Colonic mucosa (tissue), 4 donors: ENCODE results near the gene SH3PXD2A. TPM values are rescaled to one million over a fixed set of nuclear protein-coding genes. Genes with fewer than 3 reads are reported as not detected.

Experiments used
- DNase-seq: peaks from one replicate; pipeline ENCODE4 v3.0.0-alpha.2; 2020
- H3K27ac ChIP-seq: fragments of 200-600 bp; one replicate; pipeline ENCODE4 v1.8.0; 2021
- H3K27me3 ChIP-seq: fragments of 200-600 bp; one replicate; pipeline ENCODE4 v1.8.0; 2021
- H3K36me3 ChIP-seq: fragments of 200-600 bp; one replicate; pipeline ENCODE4 v1.8.0; 2021
- H3K4me1 ChIP-seq: fragments of 200-600 bp; one replicate; pipeline ENCODE4 v1.8.0; 2021; ENCODE audit warnings: mild to moderate bottlenecking
- H3K4me3 ChIP-seq: fragments of 200-600 bp; one replicate; pipeline ENCODE4 v1.8.0; 2021
- H3K9ac ChIP-seq, 2 donors: one replicate each; pipeline ENCODE4 v1.7.0; 2013; ENCODE audit warnings: control low read depth in 2 of 2, low read depth in 2 of 2, low read length in 2 of 2
- H3K9me3 ChIP-seq: fragments of 200-600 bp; one replicate; pipeline ENCODE4 v1.8.0; 2021
- intact Hi-C: fragments of 100-400 bp; cut with DNase I; formaldehyde crosslinking; loops from one replicate; pipeline ENCODE4 v1.14.1; 2022
- total RNA-seq, 2 donors: library from RNA; stranded (reverse); fragmentation: NEBNext Ultra II Directional in 1 of 2; extraction: Animal tissue kit (Norgen Biotek cat#: 25700) in 1 of 2; gene quantifications; one replicate each; pipeline ENCODE4 v1.2.1, GENCODE V29; 2021
- TF ChIP-seq, protein P1 (sequence below): fragments of 200-600 bp; IDR thresholded peaks from one replicate; pipeline ENCODE4 v1.8.0; 2022; ENCODE audit warnings: antibody characterized with exemption, mild to moderate bottlenecking
- donor health status: healthy.
- donor health status: DM: no; HTN: no; CAD: no.
- donor health status: DM: no; HTN: no; CAD: no.

Gene SH3PXD2A
- total RNA-seq, 2 donors from 2014 or later = 37.5 to 40.8 TPM

GRCh38 chr10:103589074-103589630 lies 266.2 kb downstream of the SH3PXD2A start:
- H3K27ac ChIP-seq = no peak overlapping the region
- no peaks in the 10 kb centered on the region for H3K9me3 ChIP-seq
- no peak overlapping the region for H3K4me3 ChIP-seq
- H3K27me3 ChIP-seq = no peaks in the 10 kb centered on the region
- H3K9ac ChIP-seq = no peak overlapping the region
- intact Hi-C loops = no loop called here
- no peak for DNase-seq
- TF ChIP-seq, protein P1, sequence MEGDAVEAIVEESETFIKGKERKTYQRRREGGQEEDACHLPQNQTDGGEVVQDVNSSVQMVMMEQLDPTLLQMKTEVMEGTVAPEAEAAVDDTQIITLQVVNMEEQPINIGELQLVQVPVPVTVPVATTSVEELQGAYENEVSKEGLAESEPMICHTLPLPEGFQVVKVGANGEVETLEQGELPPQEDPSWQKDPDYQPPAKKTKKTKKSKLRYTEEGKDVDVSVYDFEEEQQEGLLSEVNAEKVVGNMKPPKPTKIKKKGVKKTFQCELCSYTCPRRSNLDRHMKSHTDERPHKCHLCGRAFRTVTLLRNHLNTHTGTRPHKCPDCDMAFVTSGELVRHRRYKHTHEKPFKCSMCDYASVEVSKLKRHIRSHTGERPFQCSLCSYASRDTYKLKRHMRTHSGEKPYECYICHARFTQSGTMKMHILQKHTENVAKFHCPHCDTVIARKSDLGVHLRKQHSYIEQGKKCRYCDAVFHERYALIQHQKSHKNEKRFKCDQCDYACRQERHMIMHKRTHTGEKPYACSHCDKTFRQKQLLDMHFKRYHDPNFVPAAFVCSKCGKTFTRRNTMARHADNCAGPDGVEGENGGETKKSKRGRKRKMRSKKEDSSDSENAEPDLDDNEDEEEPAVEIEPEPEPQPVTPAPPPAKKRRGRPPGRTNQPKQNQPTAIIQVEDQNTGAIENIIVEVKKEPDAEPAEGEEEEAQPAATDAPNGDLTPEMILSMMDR = no peak
- H3K4me1 ChIP-seq = peaks cover 3% of the 10 kb centered on the region
- no peaks in the 10 kb centered on the region for H3K36me3 ChIP-seq

DNA sequence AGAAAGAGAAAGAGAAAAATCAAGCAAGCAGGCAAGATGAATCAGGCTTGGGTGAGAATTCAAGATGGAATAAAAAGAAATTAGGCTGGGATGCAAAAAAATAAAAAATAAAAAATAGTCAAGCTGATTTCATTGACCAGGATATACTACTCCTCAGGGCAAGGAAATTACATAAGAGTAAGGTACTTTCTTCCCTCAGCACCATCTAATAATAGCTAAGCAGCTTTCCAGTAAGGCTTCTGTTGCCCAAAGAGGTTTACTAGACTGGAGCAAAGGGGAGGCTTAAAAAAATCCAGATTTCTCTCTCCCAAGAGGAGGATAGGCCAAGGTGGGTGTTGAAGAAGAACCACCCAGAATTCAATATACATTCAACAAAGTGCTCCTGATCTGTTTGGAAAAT lies 268.3 kb downstream of the SH3PXD2A start:
- Histone ChIP-seq H3K4me3 (no peak overlapping the region), H3K36me3 (no peaks in the 10 kb centered on the region), H3K4me1 (peaks cover 3% of the 10 kb centered on the region), H3K9ac (no peak overlapping the region), H3K9me3 (no peaks in the 10 kb centered on the region), H3K27ac (no peak overlapping the region), H3K27me3 (no peaks in the 10 kb centered on the region)
- no peak for DNase-seq
- TF ChIP-seq, protein P1 = no peak
- intact Hi-C loops = no loop called here

DNA sequence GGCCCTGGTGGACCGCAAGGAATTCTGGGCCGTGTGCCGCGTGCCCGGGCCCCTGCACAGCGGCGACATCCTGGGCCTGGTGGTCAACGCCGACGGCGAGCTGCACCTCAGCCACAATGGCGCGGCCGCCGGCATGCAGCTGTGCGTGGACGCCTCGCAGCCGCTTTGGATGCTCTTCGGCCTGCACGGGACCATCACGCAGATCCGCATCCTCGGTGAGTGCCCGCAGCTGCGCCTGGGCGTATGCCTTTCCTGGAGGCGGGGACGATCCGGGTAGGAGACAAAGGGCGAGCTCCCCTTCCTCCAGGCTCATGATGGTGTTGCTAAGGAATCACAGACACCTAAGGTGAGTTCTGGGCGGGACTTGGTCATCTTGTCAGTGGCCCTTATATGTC lies 270.4 kb downstream of the SH3PXD2A start:
- Histone ChIP-seq H3K4me1 (peaks cover 3% of the 10 kb centered on the region), H3K27ac (no peak overlapping the region), H3K9me3 (no peaks in the 10 kb centered on the region), H3K4me3 (peak overlapping the region; percentile 35), H3K27me3 (no peaks in the 10 kb centered on the region), H3K36me3 (no peaks in the 10 kb centered on the region), H3K9ac (no peak overlapping the region)
- no peak for DNase-seq
- intact Hi-C loops = no loop called here
- TF ChIP-seq, protein P1 = no peak

DNA sequence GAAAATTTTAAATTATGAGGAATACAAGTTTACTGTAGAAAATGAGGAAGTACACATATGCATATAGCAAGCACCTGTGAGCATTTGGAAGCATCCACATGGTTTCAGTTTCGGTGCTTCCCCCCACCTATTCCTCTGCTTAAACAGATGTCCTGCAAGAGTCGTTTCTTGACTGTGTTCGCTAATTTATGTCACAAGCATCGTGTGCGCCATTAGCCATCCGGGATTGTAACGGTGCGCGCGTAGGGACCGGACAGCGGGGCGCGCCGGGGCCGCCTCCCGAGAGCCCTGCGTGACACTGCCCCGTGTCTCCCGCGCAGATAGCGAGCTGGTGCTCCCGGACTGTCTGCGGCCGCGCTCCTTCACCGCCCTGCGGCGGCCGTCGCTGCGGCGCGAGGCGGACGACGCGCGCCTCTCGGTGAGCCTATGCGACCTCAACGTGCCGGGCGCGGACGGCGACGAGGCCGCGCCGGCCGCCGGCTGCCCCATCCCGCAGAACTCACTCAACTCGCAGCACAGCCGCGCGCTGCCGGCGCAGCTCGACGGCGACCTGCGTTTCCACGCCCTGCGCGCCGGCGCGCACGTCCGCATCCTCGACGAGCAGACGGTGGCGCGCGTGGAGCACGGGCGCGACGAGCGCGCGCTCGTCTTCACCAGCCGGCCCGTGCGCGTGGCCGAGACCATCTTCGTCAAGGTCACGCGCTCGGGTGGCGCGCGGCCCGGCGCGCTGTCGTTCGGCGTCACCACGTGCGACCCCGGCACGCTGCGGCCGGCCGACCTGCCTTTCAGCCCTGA lies 271.0 kb downstream of the SH3PXD2A start:
- Histone ChIP-seq H3K4me1 (peaks cover 2% of the 10 kb centered on the region), H3K36me3 (no peaks in the 10 kb centered on the region), H3K27me3 (no peaks in the 10 kb centered on the region), H3K9ac (no peak overlapping the region), H3K27ac (no peak overlapping the region), H3K9me3 (no peaks in the 10 kb centered on the region), H3K4me3 (peak overlapping the region; percentile 35)
- TF ChIP-seq, protein P1 = no peak
- DNase-seq = no peak
- intact Hi-C loops = no loop called here

DNA sequence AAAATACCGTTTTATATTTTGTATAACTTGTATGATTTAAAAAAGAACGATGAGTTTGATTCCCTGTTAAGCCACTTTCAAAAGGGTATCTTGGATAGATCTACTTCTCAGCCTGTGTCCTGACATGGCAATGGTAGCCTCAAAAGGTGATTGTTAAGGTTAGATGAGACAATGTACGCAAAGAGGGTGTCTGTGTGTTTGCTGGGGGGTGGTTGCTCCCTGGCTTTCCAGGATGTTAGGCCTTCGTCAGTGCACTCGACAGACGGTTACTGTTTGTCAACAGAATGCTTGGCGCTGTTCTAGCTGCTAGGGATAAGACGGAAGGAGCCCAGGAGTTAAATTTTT lies 271.5 kb downstream of the SH3PXD2A start:
- TF ChIP-seq, protein P1 = no peak
- Histone ChIP-seq H3K4me3 (peak overlapping the region; percentile 35), H3K4me1 (no peaks in the 10 kb centered on the region), H3K27ac (no peak overlapping the region), H3K9ac (no peak overlapping the region), H3K9me3 (no peaks in the 10 kb centered on the region), H3K27me3 (no peaks in the 10 kb centered on the region), H3K36me3 (no peaks in the 10 kb centered on the region)
- DNase-seq = no peak
- intact Hi-C loops = no loop called here
